Lower leg skin (tissue), 3 donors: Measurements from ENCODE around the gene TCEANC2.

ENCODE experiments used
- POLR2A ChIP-seq, 2 donors: fragments of 450-650 bp; IDR thresholded peaks; one replicate each; pipeline ENCODE4 v1.6.1; 2016 to 2017; ENCODE audit warnings: antibody characterized with exemption in 2 of 2, mild to moderate bottlenecking in 1 of 2, moderate library complexity in 1 of 2
- TF ChIP-seq, protein P1 (sequence below), 3 donors: fragments of 450-650 bp; IDR thresholded peaks; one replicate each; pipeline ENCODE4 v1.5.1; 2016; ENCODE audit warnings: antibody characterized with exemption in 3 of 3, mild to moderate bottlenecking in 3 of 3, moderate library complexity in 2 of 3

DNA sequence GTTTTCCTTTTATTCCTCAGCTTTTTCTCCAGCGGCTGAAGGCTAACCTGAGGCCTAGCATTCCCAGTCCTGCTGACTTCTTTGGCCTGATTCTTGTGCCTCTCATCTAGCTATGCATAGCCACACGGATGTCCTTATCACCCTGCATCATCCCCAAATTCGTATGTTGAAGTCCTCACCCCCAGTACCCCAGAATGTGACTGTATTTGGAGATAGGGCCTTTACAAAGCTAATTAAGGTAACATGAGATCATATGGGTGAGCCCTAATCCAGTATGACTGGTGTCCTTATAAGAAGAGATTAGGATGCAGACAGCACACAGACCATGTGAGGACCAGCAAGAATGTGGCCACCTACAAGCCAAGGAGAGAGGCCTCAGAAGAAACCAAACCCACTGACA is 54.7 kb downstream of the TCEANC2 start:
- TF ChIP-seq, protein P1, sequence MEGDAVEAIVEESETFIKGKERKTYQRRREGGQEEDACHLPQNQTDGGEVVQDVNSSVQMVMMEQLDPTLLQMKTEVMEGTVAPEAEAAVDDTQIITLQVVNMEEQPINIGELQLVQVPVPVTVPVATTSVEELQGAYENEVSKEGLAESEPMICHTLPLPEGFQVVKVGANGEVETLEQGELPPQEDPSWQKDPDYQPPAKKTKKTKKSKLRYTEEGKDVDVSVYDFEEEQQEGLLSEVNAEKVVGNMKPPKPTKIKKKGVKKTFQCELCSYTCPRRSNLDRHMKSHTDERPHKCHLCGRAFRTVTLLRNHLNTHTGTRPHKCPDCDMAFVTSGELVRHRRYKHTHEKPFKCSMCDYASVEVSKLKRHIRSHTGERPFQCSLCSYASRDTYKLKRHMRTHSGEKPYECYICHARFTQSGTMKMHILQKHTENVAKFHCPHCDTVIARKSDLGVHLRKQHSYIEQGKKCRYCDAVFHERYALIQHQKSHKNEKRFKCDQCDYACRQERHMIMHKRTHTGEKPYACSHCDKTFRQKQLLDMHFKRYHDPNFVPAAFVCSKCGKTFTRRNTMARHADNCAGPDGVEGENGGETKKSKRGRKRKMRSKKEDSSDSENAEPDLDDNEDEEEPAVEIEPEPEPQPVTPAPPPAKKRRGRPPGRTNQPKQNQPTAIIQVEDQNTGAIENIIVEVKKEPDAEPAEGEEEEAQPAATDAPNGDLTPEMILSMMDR (IDR thresholded peaks at IDR 0.05) = no peak
- no peak for TF ChIP-seq POLR2A (IDR thresholded peaks at IDR 0.05)
